Pancreas (tissue), 10 donors: ENCODE results near the gene CALML3. TPM values are rescaled to one million over a fixed set of nuclear protein-coding genes. Genes with fewer than 3 reads are reported as not detected.

Experiments used
- ATAC-seq, 4 donors: fragments of 200-7000 bp; cut with Tn5 transposase; one replicate each; pipeline versions ENCODE4 v1.8.0 to v1.9.1; 2020; ENCODE audit warnings: mild to moderate bottlenecking in 4 of 4, moderate library complexity in 4 of 4
- DNase-seq, 6 donors: peaks; one replicate each; pipeline ENCODE4 v3.0.0-alpha.2; 2020
- FAIRE-seq: peaks from 2 replicates; lab custom pipeline; 2012; peaks lifted over from hg19 to GRCh38; lab: Jason Lieb, UNC
- H3K27ac ChIP-seq, 4 donors: fragments of 200-600 bp; sonication (generic); 1 replicate in 3 of 4; 2 replicates in 1 of 4; pipeline versions ENCODE4 v1.5.0 to v1.8.0; 2020
- H3K27me3 ChIP-seq, 4 donors: fragments of 200-600 bp; one replicate each; pipeline ENCODE4 v1.8.0; 2021
- H3K36me3 ChIP-seq, 3 donors: fragments of 200-600 bp; sonication (generic) in 1 of 3; one replicate each; pipeline versions ENCODE4 v1.5.0 to v1.8.0; 2020 to 2021
- H3K4me1 ChIP-seq, 3 donors: fragments of 200-600 bp; one replicate each; pipeline ENCODE4 v1.8.0; 2021
- H3K4me3 ChIP-seq, 4 donors: fragments of 200-600 bp; sonication (generic) in 2 of 4; one replicate each; pipeline versions ENCODE4 v1.5.0 to v1.8.0; 2020 to 2021
- H3K9me3 ChIP-seq, 4 donors: fragments of 200-600 bp; one replicate each; pipeline ENCODE4 v1.8.0; 2021
- CTCF ChIP-seq, 4 donors: fragments of 200-600 bp; sonication (generic) in 3 of 4; IDR thresholded peaks; one replicate each; pipeline versions ENCODE4 v1.5.0 to v1.8.0; 2021; ENCODE audit warnings: antibody characterized with exemption in 4 of 4
- WGBS, 2 donors: extraction: QIAGEN DNeasy Blood & Tissue Kit; methylation state at CpG; one replicate each; pipeline ENCODE4 v1.1.7; 2013; 5-methylcytosine and 5-hydroxymethylcytosine counted together
- intact Hi-C, 3 donors: fragments of 100-400 bp; cut with DNase I; formaldehyde crosslinking; loops; one replicate each; pipeline versions ENCODE4 v1.11.1 to v1.14.2; 2022
- polyA plus RNA-seq, 2 donors: library from polyadenylated mRNA; stranded (reverse); fragments of 200-250 nt; gene quantifications; one replicate each; pipeline ENCODE4 v1.2.3, GENCODE V29; 2013
- total RNA-seq, 6 donors: library from RNA; stranded (reverse); fragmentation: NEBNext Ultra II Directional in 4 of 6; extraction: Animal tissue kit (Norgen Biotek cat#: 25700) in 4 of 6; gene quantifications; one replicate each; pipeline versions ENCODE4 v1.2.1 to v1.2.4, GENCODE V29; 2021 to 2023
- donor health status: healthy with polysubstance abuse.
- donor health status: DM: no; HTN: no; CAD: no; lungs with moderate emphysema.
- donor health status: DM: no; HTN: no; CAD: no.
- donor health status: control.
- donor health status: control.
- donor health status: Bipolar disorder and iron deficiency.
- donor health status: DM: yes; HTN: yes; CAD: no.
- donor health status: DM: no; HTN: no; CAD: no.
- donor health status: DM: no; HTN: no; CAD: no.
- donor health status: DM: yes; HTN: yes; CAD: no.

CALML3 gene
- total and polyA plus RNA-seq, 8 donors: 0.05 to 0.08 TPM; not detected in 6

DNA sequence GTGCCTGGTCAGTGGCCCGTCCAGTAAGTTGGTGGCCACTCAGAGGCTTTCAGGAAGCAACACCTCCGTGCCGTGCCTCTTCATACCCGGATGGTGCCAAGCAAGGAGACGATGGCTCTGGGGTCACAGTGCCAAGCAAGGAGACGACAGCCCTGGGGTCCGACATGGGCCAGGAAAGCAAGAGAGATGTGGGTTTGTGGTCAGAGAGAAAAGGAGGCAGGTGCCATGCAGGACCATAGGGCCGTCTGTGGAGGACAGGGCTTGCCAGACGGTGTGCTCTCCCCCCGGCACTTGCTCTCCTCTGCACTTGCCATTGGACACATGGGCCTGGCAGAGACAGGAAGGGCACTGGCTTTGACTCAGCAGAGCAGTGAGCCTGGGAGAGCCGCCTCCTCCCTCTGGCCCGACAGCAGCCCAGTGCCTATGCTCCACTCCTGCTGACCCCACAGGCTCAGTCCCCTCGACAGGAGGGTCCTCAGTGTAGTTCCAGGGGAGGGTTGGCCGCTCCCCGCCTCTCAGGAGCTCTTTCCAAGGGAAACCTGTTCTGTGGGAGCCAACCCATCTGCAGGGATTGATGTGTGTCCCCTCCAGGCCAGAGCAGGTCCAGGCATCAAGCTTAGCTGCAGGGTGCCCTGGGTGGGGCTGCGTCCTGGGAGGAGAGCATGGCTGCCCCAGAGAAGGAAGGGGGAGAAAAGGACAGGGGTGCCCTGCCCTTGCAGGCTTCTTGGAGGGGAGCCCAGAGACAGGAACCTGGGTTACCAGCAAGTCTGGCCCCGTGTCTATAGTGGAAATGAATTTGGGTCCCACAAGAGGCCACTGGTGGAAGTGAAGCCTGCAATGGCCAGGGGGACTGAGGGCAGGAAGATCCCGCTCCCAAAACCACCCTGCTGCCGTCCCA lies 17.8 kb upstream of the CALML3 start:
- no peaks in the 10 kb centered on the region for H3K36me3 ChIP-seq
- intact Hi-C loops: no loop called here
- DNase-seq (peak in 2 of 6 donors; percentile 48 to 52), ATAC-seq (no peak), FAIRE-seq (no peak)
- no peak for TF ChIP-seq CTCF (IDR thresholded peaks at IDR 0.05)
- no peaks in the 10 kb centered on the region for H3K9me3 ChIP-seq
- H3K4me3 ChIP-seq: no peak overlapping the region
- 90 to 93% methylated on average over 18 to 19 of the region's 19 CpGs for WGBS, 2 donors
- H3K4me1 ChIP-seq: peaks cover 20 to 28% (median 21%) of the 10 kb centered on the region in 3 donors
- H3K27me3 ChIP-seq: no peaks in the 10 kb centered on the region
- H3K27ac ChIP-seq: peak overlapping the region in 1 of 4 donors; percentile 26

GRCh38 chr10:5507649-5508131 lies 17.1 kb upstream of the CALML3 start:
- H3K36me3 ChIP-seq: no peaks in the 10 kb centered on the region
- no peak overlapping the region for H3K4me3 ChIP-seq
- ATAC-seq (no peak), FAIRE-seq (no peak), DNase-seq (peak in 2 of 6 donors; percentile 39 to 68)
- H3K27ac ChIP-seq: no peak overlapping the region
- H3K27me3 ChIP-seq: no peaks in the 10 kb centered on the region
- intact Hi-C loops: no loop called here
- WGBS, 2 donors: 89 to 92% methylated on average over 14 of the region's 14 CpGs
- peaks cover 14 to 23% (median 14%) of the 10 kb centered on the region in 3 donors for H3K4me1 ChIP-seq
- H3K9me3 ChIP-seq: no peaks in the 10 kb centered on the region
- no peak for TF ChIP-seq CTCF (IDR thresholded peaks at IDR 0.05)

DNA sequence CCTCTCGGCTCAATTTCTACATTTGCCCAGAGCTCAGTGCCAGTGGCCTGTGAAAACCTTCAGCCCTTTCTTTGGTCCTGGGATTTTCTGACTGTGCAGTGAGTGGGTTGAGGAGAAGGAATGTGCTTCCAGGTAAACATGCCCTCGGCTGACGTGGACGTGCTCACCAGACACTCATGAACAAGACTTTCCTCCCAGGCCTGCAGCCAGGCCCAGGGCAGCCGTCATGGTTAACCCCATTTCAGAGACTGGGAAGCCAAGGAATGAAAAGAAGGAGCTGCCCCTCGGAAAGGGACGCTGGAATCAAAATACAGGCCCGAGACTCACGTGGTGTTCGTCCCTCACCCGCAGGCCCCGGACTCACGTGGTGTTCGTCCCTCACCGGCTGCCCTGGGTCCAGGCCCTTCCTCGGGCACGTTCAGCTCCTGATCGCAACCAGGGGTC lies 16.6 kb upstream of the CALML3 start:
- Histone ChIP-seq H3K4me3 (no peak overlapping the region), H3K27me3 (no peaks in the 10 kb centered on the region), H3K27ac (no peak overlapping the region), H3K36me3 (no peaks in the 10 kb centered on the region), H3K9me3 (no peaks in the 10 kb centered on the region), H3K4me1 (peaks cover 9 to 18% (median 9%) of the 10 kb centered on the region in 3 donors)
- intact Hi-C loops: no loop called here
- DNase-seq (peak in 2 of 6 donors; percentile 33 to 54), ATAC-seq (no peak), FAIRE-seq (no peak)
- 95 to 97% methylated on average over 18 of the region's 18 CpGs for WGBS, 2 donors
- TF ChIP-seq CTCF (IDR thresholded peaks at IDR 0.05): no peak

- TF ChIP-seq CTCF (IDR thresholded peaks at IDR 0.05): no peak
- peak in 2 of 6 donors; percentile 14 to 23 for DNase-seq
Observed at GRCh38 chr10:5508786-5509185, 16.0 kb upstream of the CALML3 start.

More at GRCh38 chr10:5508786-5509185, 16.0 kb upstream of the CALML3 start:
- ATAC-seq (no peak), FAIRE-seq (no peak)
- 94 to 95% methylated on average over 6 of the region's 6 CpGs for WGBS, 2 donors
- Histone ChIP-seq H3K27me3 (no peaks in the 10 kb centered on the region), H3K4me3 (no peak overlapping the region), H3K27ac (no peak overlapping the region), H3K4me1 (peaks cover 5 to 16% (median 8%) of the 10 kb centered on the region in 3 donors), H3K36me3 (no peaks in the 10 kb centered on the region), H3K9me3 (no peaks in the 10 kb centered on the region)
- intact Hi-C loops: no loop called here
